ENCODE results near the gene PPP1R3G.
A peak's percentile ranks its signal among the peaks of the same experiment; 100 is the strongest.
"Not testable (repeated sequence)": the region's sequence is repeated elsewhere in the genome, so short reads cannot be mapped to it uniquely, and the experiment has no call there.

Gene PPP1R3G

DNA sequence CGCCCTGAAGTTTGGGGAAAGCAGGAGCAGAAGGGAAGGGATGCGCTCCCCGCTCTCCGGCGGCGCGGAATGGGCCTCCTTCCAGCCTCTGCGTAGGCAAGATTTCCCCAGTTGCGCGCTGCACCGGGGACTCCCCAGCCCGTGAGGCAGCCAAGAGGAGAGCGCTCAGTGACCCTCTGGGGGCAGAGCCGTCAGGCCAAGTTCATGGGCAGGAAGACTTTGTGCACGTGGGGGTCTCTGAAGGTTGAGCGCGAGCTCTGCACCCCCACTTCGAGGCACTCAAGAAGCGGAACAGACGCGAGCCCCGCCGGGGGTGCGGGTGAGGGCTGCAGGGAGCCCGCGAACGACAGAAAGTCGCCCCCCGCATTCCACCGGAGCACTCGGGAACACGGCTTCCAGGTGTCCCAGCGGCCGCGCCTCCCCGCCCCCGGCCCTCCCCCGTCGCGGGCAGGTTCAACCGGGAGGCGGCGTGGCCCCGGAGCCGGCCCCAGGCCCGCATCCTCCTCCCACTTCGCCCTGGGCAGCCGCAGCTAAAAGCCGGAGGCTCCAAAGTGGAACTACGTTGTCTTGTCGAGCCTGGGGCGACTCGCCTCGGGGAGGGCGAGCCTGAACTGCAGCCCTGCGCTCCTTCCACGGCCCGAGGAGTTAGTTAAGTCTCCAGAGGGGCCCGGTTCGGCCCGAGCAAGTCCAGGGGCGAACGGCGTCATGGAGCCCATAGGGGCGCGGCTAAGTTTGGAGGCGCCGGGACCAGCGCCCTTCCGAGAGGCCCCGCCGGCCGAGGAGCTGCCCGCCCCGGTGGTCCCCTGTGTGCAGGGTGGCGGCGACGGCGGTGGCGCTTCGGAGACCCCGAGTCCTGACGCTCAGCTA is at the start of gene PPP1R3G:
Gene PPP1R3G, plus strand, starts transcription at position 561 of the 867 bp plus-strand sequence. Its CDS starts 145 bp downstream, at position 706.
- no peak for DNase-seq (ENCODE audit: low spot score)

DNA sequence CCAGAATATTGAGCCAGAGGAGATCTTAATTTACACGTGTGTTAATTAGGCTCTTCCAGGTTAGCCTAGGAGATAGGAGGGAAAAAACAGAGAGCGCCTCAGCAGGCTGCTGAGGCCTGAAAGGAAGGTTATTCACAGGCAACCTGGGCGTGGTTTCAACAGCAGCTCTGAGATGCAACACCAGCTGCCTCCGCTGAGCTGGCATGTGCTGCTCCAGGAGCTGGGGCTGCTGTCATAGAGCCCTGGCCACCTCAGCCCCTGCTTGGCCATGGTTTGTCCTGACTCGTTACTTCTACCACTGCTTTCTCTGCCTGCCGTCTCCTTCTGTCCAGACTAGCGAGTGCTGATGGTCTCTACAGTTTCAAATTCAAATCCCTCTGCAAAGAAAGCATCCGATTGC is 48.9 kb upstream of the PPP1R3G start:
- DNase-seq (ENCODE audit: low spot score) = no peak

DNA sequence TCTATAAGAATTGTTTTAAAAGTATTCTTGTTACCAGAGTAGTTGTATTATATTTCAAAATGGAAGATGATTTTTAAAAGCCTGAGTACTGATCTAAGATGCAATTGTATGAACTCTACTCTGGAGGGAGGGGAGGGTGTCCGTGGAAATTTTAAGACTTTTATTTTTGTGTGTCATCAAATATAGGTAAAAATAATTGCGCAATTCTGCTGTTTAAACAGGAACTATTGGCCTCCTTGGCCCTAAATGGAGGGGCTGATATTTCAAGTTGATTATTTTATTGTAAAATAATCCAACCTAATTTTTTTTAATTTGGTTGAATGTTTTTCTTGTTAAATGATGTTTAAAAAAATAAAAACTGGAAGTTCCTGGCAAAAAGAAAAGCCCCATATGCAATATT is 43.2 kb upstream of the PPP1R3G start:
- DNase-seq (ENCODE audit: low spot score) = no peak

DNA sequence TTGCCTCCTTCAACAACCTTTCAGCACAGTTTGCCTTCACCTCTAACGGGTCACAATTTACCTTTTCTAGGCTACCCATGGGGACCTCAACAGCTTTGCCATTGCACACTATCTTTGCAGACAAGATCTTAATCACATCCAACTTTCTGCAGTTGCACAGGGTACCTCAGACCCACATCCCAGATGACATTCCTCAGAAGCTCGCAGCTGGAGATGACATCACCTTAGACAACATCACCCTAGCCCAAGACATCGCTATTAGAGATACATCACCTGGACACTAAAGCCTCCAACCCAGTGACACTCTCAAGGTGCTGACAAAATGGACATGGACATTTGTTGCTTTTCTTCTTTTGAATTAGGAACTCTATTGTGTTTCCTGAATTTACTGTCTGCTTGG is 42.7 kb upstream of the PPP1R3G start:
- DNase-seq (ENCODE audit: low spot score) = no peak

DNA sequence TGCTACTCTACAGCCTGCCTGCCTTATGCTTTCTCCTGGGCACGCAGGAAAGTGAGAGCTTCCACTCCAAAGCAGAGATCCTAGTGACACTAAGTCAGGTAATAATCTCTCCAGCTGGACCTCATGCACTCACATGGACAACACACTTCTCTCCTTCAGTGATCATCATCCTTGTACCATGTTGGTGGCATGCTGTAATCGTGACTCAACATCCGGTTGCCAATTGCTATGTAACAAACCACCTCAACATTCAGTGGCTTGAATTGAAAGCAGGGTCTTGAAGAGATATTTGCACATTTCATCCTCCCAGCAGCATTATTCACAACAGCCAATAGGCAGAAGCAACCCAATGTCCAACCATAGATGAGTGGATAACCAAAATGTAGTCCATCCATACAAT is 40.3 kb upstream of the PPP1R3G start:
- DNase-seq (ENCODE audit: low spot score) = no peak

DNA sequence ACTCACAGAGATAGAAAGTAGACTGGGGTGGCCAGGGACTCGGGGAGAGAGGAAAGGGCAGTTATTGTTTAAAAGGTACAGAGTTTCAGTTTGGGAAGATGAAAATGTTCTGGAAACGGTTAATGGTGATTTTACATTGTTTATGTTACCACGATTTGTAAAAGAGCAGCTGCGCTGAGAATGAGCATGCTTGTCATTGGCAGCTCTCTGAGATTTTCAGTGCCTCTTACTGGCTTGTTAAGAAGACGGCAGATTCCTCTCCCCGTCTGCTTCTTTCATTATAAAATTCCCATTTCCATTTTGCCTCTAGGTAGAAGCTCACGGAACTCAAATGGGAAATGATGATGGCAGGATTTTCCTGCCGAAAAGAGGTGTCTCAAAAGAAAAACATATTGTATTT is 39.7 kb upstream of the PPP1R3G start:
- no peak for DNase-seq (ENCODE audit: low spot score)

DNA sequence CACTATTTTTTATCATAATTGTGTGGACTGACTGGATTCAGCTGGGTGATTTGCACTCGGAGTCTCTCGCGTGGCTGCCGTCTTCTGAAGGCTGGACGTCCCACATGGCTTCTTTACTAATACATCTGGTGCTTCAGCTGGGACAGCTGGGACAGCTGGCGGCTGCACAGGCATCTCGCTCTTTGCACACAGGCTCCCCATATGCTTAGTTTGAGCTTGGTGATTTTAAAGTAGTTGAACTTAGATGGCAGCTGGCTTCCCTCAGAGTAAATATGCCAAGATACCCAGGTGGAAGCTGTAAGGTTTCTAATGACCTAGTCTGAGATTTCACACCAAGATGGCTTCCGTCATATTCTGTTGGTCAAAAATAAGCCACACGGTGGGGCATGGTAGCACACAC is 38.7 kb upstream of the PPP1R3G start:
- no peak for DNase-seq (ENCODE audit: low spot score)

DNA sequence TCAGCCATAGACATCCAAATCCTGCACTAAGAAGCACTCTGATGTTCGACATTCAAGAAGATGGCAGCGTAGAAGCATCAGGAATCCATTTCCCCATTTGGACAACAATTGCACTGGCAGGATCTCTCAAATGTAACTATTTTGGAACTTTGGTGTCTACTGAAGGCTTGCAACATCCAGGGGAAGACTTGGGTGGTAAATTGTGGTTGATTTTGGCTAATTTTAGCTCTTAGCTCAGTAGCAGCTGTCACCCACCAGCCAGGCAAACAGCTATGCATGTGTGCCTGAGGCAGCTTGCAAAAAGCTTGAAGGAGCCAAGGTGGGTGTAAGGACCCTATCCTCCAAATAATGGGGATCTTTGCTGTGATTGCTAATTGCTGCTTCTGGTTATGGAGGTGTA is 35.1 kb upstream of the PPP1R3G start:
- no peak for DNase-seq (ENCODE audit: low spot score)

DNA sequence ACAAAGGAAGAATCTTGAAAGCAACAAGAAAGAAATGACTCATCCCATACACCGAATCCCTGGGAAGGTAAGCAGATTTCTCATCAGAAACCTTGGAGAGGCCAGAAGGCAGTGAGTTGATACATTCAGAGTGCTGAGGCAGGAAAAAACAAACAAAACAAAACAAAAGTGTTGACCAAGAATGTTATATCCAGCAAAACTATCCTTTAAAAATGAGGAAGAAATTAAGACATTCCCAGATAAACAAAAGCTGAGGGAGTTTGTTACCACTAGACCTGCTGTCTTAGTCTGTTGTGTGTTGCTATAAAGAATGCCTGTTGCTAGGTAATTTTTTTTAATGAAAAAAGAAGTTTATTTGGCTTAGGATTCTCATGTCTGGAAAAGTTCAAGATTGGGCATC is 33.7 kb upstream of the PPP1R3G start:
- DNase-seq (ENCODE audit: low spot score) = no peak

DNA sequence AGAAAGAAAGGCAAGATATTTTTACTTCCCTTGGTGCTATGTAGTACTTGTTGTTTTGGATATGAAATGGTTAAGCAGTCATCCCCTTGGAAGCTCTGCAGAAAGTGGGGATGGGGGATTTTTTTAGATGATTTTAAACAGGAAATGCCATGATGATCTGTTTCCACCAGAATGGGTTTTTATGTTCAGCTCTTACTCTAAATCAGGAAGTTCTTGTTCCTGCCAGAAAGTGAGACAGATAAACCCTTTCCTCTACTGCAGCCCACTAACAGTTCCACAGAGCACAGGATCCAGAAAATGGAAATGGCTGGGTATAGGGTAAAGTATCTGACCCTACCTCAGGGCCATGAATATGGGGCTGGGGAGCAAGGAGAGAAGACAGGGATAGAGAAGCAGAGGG is 32.1 kb upstream of the PPP1R3G start:
- DNase-seq (ENCODE audit: low spot score) = no peak

DNA sequence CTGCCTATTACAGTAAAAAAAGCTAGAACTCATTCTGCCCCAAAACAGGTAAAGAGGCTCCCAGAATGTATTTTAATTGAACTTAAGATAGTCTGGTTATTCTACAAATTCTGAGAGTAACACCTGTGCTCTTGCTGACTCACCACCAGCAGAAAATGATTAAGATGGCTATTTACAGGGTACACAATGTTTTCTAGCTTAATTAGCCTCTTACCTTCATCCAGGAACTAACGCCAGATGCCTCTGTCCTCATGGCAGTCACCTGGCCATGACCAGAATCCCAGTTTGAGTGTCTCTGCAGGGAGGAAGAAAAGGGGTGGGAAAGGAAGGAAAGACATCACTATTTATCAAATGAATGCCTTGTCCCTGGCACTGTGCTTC is 31.3 kb upstream of the PPP1R3G start:
- no peak for DNase-seq (ENCODE audit: low spot score)

DNA sequence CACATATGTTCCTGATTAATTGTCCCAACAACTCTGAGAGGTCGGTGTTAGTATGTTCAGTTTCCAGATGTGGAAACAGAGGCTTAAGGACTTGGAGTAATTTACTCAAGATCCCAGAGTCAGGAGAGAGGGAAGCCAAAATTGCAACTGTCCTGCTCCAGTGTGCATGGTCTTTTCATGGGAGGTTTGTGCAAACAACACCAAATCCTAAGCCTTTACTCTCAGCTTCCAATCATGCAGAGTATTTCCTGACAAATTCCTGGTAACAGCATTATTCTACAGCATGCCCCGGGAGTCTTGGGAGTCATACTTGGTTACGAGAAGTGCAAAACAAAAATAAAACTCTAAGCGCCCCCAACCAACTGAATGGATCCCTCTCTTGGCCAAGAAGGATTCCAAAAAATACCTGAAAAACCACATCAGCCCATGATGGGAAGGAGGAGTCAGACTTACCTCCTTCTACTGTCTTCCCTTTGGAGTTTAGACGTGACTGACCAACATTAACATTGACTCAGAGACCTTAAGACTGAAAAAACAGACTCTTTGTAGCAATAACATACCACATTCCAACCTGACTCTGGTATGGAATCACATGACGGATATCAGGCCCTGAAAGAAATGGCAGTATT is 30.8 kb upstream of the PPP1R3G start:
- no peak for DNase-seq (ENCODE audit: low spot score)

DNA sequence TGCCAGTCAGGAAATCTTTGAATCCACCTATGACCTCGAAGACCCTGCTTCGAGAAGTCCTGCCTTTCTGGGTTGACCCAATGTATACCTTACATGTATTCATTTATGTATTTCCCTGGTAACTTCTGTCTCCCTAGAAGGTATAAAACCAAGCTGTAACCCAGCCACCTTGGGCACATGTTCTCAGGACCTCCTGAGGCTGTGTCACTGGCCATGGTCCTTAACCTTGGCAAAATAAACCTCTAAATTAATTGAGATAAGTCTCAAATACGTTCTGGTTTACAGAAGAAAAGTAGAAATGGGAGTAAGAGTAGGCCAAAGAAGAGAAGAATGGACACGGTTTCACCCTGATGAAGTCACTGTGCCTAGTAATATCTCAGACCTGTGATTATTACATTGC is 30.0 kb upstream of the PPP1R3G start:
- DNase-seq (ENCODE audit: low spot score) = no peak

DNA sequence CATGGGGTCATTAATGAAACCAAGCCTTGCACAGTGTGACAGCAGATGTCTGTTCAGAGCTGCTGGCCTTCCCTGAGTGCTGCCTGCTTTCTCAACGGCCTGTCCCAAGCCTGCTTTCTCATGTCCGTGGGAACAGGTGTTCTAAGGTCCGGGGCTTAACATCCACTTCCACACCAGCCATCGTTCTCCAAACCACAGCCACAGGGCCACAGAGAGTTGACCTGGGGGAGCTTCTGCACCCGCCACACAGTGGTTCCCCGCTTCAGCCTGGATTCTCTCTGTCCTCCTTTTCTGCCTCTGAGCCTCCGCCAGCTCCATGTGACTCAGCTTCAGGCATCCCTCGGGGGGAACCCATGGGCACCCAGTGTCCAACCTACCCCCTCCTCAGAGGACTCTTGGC is 26.9 kb upstream of the PPP1R3G start:
- DNase-seq (ENCODE audit: low spot score) = no peak

DNA sequence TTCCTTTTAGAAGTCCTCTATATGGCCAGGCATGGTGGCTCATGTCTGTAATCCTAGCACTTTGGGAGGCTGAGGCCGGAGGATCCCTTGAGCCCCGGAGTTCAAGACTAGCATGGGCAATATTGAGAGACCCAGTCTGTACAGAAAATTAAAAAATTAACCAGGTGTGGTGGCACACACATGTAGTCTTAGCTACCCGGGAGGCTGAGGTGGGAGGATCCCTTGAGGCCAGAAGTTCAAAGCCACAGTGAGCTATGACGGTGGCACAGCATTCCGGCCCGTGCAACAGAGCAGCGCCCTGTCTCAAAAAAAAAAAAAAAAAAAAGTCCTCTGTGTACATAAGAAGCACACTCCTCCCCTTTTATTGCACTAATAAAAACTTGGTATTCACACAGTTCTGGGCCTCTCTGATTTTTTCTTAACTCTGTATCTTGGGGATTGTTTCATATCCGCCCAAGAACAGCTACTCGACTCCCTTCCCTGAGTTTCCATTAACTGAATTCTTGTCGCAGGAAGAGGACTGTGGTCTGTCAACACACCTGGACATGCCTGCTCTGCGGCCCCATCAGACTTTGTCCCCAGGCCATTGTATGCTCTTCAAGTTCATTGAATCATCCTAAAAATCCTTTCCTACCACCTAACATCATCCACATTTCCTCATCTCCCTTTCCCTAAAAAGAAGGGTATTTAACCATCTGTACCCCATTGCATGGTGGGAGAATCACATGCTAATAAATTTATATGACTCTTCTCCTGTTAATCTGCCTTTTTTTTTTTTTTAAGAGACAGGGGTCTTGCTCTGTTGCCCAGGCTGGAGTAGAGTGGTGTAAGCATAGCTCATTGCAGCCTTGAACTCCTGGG is 25.9 kb upstream of the PPP1R3G start:
- DNase-seq (ENCODE audit: low spot score) = peak; percentile 12

DNA sequence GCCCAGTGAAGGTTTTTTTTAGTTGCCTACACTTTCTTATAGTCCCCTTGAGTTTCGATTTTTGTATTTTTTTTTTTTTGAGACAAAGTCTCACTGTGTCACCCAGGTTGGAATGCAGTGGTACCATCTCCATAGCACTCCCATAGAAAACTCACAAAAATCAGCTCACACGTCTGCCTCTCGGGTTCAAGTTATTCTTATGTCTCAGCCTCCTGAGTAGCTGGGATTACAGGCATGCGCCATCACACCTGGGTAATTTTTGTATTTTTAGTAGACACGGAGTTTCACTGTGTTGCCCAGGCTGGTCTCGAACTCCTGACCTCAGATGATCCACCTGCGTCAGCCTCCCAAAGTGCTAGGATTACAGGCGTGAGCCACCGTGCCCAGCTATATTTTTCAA is 24.7 kb upstream of the PPP1R3G start:
- not testable (repeated sequence) for DNase-seq (ENCODE audit: low spot score)

DNA sequence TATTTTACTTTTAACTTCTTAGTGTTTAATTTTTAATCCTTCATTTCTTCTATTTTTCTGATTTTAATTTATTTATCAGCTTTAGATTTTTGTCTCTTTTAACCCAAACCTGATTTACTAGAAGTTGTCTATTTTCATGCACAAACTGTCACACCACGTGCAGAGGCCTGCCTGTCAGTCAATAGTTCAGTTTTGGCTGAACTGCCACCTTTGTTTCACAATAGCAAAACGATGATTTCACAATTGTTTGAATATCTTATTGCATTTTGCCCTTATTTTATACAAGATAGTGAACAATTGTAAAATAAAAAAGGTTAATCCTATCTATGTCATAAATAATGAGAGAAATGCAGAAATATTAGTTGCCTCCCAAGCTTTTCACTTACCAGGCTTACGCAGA is 24.0 kb upstream of the PPP1R3G start:
- DNase-seq (ENCODE audit: low spot score) = no peak

DNA sequence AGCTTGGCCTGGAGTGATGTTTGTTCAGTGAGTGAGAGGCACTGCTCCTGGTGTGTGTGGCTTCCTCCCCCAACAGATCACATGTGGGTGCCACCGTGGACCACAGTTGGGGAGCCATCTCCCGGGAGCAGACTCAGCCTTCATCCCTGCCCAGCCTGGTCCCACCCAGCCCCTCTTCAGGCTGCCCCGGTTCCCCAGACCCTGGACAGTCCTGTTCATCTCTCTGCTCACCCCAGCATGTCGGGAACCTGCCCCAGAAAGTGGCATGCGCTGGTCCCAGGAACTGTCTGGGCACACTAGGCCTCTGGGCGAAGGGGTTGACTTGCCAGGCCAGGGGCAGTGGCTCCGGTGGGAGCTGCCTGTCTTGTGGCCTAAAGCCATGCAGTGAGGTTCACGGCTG is 21.5 kb upstream of the PPP1R3G start:
- DNase-seq (ENCODE audit: low spot score) = no peak

DNA sequence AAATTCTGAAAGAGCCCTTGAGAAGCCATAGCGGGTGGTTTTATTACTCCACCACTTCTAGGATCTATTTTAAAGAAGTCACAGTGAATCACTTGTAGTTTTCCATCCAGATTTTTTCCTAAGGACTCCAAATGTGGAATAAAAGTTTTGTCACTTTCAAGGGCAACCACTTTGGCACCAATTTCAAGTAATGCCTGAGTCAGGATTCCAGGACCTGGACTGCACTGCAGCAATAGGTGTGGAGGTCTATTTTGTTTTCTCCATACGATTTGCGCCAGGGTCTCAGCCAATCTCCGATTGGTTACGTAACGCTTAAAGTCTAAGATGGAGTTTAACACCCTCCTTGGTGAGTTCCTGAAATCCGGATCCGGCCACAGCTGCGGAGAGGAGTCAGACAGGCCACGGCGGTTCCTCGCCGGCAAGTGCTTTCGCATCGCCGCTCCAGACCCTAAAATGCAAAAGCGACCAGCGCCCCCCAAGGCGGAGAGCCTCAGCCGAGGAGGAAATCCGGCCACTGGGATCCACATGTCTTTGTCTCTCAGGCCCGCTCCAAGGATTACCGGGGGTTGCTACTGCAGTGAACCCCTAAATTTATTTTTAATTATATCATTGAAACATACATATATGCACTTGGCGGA is 18.6 kb upstream of the PPP1R3G start:
- DNase-seq (ENCODE audit: low spot score) = no peak

DNA sequence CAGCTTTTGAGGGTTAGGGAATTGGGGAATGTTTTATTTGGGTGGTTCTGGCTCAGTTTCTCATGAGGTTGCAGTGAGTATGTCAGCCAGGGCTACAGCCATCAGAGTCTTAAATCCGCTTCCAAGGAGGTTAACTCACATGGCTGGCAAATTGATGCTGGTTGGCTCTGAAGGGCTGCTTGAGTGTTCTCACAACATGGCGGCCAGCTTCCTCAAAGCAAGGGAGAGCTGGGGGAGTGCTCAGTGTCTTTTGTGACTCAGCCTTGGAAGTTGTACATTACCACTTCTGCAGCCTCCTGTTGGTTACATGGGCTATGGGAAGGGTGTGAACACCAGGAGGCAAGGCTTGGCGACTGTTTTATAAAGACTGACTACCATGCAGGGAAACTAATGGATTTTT is 17.8 kb upstream of the PPP1R3G start:
- no peak for DNase-seq (ENCODE audit: low spot score)

DNA sequence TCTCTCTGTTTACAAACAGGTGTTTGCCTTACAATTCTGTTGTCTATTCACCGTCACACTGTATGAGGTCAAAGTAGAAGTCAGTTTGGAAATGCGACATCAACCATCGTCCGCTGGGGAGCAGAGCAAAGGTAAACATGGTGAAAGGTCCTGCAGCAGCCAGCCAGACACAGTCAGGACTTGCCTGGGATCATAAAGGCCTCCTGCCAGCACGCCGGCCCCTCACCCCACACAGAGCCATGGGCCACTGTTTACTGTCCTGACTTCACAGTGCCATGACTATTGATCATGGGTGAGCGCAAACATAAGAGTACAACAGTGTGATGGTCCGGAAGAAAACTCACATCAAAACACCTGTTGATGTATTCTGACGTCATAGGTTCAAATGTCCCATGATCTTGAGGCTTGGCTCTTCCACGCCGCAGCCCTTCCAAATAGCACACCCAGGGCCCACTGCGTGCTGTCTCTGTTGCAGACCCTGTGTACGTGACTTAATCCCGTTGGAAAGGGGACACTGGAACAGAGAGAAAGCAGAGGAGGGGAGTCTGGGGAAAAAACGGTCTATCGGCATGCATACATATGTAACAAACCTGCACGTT is 16.9 kb upstream of the PPP1R3G start:
- DNase-seq (ENCODE audit: low spot score) = no peak

DNA sequence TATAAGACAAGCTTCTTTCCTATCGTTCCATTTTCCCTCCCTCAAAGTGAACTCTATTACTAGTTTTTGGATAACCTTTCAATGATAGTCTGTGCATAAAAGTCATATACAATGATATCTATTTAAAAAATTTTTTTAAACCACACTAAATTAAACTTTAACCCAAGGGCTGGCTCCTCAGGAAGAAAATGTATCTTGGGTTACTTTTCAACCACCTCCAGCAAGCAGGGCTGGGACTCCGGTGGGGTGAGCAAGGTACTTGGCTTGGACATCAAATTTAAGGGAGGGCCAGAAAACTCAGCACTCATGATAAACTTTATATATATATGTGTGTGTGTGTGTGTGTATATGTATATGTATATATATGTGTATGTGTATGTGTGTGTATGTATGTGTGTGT is 13.9 kb upstream of the PPP1R3G start:
- no peak for DNase-seq (ENCODE audit: low spot score)
